HEK293 (cell line): Measurements from ENCODE around the gene REG1B.

Source experiments
- CTCF ChIA-PET: fragments of 350-600 bp; formaldehyde crosslinking; extraction: SDS; loops from one replicate; lab custom pipeline; 2021; ENCODE audit warnings: antibody characterized with exemption; lab: Yijun Ruan, JAX
- POLR2A ChIA-PET: fragments of 300-600 bp; formaldehyde crosslinking; extraction: SDS; loops from one replicate; lab custom pipeline; 2020; ENCODE audit warnings: antibody characterized with exemption, inconsistent platforms; lab: Yijun Ruan, JAX
- H3K27ac ChIP-seq: fragments of 200-500 bp; sonication (Bioruptor generic); 2 replicates; pipeline ENCODE4 v1.5.1; 2014; ENCODE audit warnings: low read depth, low read length, control low read depth, inconsistent platforms; ENCODE audit errors: extremely low read depth
- H3K36me3 ChIP-seq, 2 experiments: fragments of 200-500 bp in 1 of 2; sonication (Bioruptor generic) in 1 of 2; 1 replicate in 1 of 2; 2 replicates in 1 of 2; pipeline ENCODE4 v1.5.1; 2014 to 2017; ENCODE audit warnings: inconsistent platforms in 2 of 2, low read length in 2 of 2; ENCODE audit not compliant: control insufficient read depth in 2 of 2, insufficient read depth in 1 of 2
- H3K4me1 ChIP-seq: fragments of 200-500 bp; sonication (Bioruptor generic); 2 replicates; pipeline ENCODE4 v1.5.1; 2014; ENCODE audit warnings: mild to moderate bottlenecking, low read length, inconsistent platforms; ENCODE audit not compliant: control insufficient read depth, insufficient read depth
- H3K4me3 ChIP-seq: 2 replicates; pipeline ENCODE4 v1.5.1; 2011; ENCODE audit warnings: low read depth, mild to moderate bottlenecking, control low read depth, low read length, moderate library complexity
- H3K9me3 ChIP-seq: fragments of 200-500 bp; sonication (Bioruptor generic); 2 replicates; pipeline ENCODE4 v1.5.1; 2014; ENCODE audit warnings: low read depth, low read length, inconsistent platforms; ENCODE audit not compliant: control insufficient read depth, insufficient read depth
- PRDM1 ChIP-seq: fragments of 450-650 bp; formaldehyde crosslinking; IDR thresholded peaks from 2 replicates; pipeline ENCODE4; 2016; ENCODE audit warnings: missing biosample characterization, missing genetic modification characterization
- ZBTB1 ChIP-seq: fragments of 450-650 bp; formaldehyde crosslinking; IDR thresholded peaks from 2 replicates; pipeline ENCODE4 v1.5.1; 2016; ENCODE audit warnings: missing biosample characterization, missing genetic modification characterization
- ZEB2 ChIP-seq: fragments of 450-650 bp; formaldehyde crosslinking; IDR thresholded peaks from 2 replicates; pipeline ENCODE4 v1.5.1; 2016; ENCODE audit warnings: missing biosample characterization, missing genetic modification characterization
- ZFHX2 ChIP-seq: fragments of 450-650 bp; formaldehyde crosslinking; conservative IDR thresholded peaks from 2 replicates; pipeline ENCODE4 v1.5.1; 2016; ENCODE audit warnings: missing biosample characterization, missing genetic modification characterization
- ZFP69B ChIP-seq: fragments of 450-650 bp; formaldehyde crosslinking; IDR thresholded peaks from 2 replicates; pipeline ENCODE4 v1.5.1; 2016; ENCODE audit warnings: missing biosample characterization, missing genetic modification characterization
- ZNF184 ChIP-seq: fragments of 450-650 bp; IDR thresholded peaks from 2 replicates; pipeline ENCODE4 v1.5.1; 2018; ENCODE audit warnings: missing biosample characterization, mild to moderate bottlenecking, missing genetic modification characterization
- ZNF24 ChIP-seq: fragments of 450-650 bp; formaldehyde crosslinking; IDR thresholded peaks from 2 replicates; pipeline ENCODE4 v1.5.1; 2016; ENCODE audit warnings: missing biosample characterization, missing genetic modification characterization
- ZNF302 ChIP-seq: fragments of 450-650 bp; formaldehyde crosslinking; IDR thresholded peaks from 2 replicates; pipeline ENCODE4 v1.5.1; 2016; ENCODE audit warnings: missing biosample characterization, missing genetic modification characterization, low read depth
- ZNF391 ChIP-seq: fragments of 450-650 bp; formaldehyde crosslinking; IDR thresholded peaks from 2 replicates; pipeline ENCODE4 v1.5.1; 2016; ENCODE audit warnings: low read depth, missing biosample characterization, missing genetic modification characterization, borderline replicate concordance
- ZNF416 ChIP-seq: fragments of 450-650 bp; formaldehyde crosslinking; IDR thresholded peaks from 2 replicates; pipeline ENCODE4 v1.5.1; 2016; ENCODE audit warnings: missing biosample characterization, missing genetic modification characterization
- ZNF426 ChIP-seq: fragments of 450-650 bp; formaldehyde crosslinking; IDR thresholded peaks from 2 replicates; pipeline ENCODE4 v1.5.1; 2017; ENCODE audit warnings: missing biosample characterization, missing genetic modification characterization, mild to moderate bottlenecking, inconsistent platforms, moderate library complexity
- ZNF488 ChIP-seq: fragments of 450-650 bp; formaldehyde crosslinking; IDR thresholded peaks from 2 replicates; pipeline ENCODE4 v1.5.1; 2016; ENCODE audit warnings: missing biosample characterization, missing genetic modification characterization
- ZNF544 ChIP-seq: fragments of 450-650 bp; formaldehyde crosslinking; IDR thresholded peaks from 2 replicates; pipeline ENCODE4 v1.5.0; 2017; ENCODE audit warnings: missing biosample characterization, missing genetic modification characterization
- ZNF548 ChIP-seq: fragments of 450-650 bp; formaldehyde crosslinking; IDR thresholded peaks from 2 replicates; pipeline ENCODE4 v1.5.1; 2016; ENCODE audit warnings: missing biosample characterization, missing genetic modification characterization
- ZNF610 ChIP-seq: fragments of 450-650 bp; formaldehyde crosslinking; IDR thresholded peaks from 2 replicates; pipeline ENCODE4 v1.5.1; 2016; ENCODE audit warnings: missing biosample characterization, missing genetic modification characterization, borderline replicate concordance
- ZNF677 ChIP-seq: fragments of 450-650 bp; IDR thresholded peaks from 2 replicates; pipeline ENCODE4 v1.5.0; 2018; ENCODE audit warnings: missing biosample characterization, mild to moderate bottlenecking, missing genetic modification characterization, moderate library complexity
- ZNF830 ChIP-seq: fragments of 450-650 bp; IDR thresholded peaks from 2 replicates; pipeline ENCODE4 v1.5.0; 2018; ENCODE audit warnings: missing biosample characterization, missing genetic modification characterization, low read depth, mild to moderate bottlenecking, moderate library complexity
- TF ChIP-seq, protein P1 (sequence below): fragments of 450-650 bp; formaldehyde crosslinking; IDR thresholded peaks from 2 replicates; pipeline ENCODE4 v1.5.1; 2016; ENCODE audit warnings: missing biosample characterization, missing genetic modification characterization
- TF ChIP-seq, protein P2 (sequence below): fragments of 450-650 bp; formaldehyde crosslinking; IDR thresholded peaks from 2 replicates; pipeline ENCODE4 v1.5.1; 2016; ENCODE audit warnings: missing biosample characterization, missing genetic modification characterization, low read depth
- TF ChIP-seq, protein P3 (sequence below): fragments of 450-650 bp; formaldehyde crosslinking; IDR thresholded peaks from 2 replicates; pipeline ENCODE4 v1.5.1; 2016; ENCODE audit warnings: missing biosample characterization, missing genetic modification characterization

Gene REG1B

DNA sequence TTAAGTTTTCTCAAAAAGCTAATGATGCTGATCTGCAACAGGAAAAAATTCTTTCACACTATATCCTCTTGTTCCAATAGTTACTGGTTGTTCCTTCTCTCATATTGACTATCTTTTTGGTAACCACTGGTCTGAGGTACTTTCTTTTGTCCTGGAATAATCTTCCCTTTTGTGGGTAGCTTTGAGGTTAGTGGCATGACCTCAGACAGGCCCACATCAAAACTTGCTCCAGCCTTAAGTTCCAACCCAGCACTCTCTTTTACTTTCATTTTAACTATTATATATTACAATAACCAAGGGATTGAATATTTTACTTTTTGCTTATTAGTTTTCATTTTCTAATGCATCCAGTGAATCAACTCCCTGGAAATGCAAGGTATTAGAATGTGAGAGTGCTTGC, 42.0 kb upstream of the REG1B start:
- no peaks in the 10 kb centered on the region for H3K9me3 ChIP-seq
- no peak overlapping the region for H3K27ac ChIP-seq
- H3K4me1 ChIP-seq: no peaks in the 10 kb centered on the region
- H3K36me3 ChIP-seq: no peaks in the 10 kb centered on the region
- ChIA-PET CTCF (interaction anchor here (1.0 kb wide), 1 partner anchor 90 kb away, joined by 3 read pairs; no protein-coding TSS in a partner anchor), POLR2A (no interaction called here)
- TF ChIP-seq ZNF391 (tag by site-specific recombination): no peak
- TF ChIP-seq, protein P1, sequence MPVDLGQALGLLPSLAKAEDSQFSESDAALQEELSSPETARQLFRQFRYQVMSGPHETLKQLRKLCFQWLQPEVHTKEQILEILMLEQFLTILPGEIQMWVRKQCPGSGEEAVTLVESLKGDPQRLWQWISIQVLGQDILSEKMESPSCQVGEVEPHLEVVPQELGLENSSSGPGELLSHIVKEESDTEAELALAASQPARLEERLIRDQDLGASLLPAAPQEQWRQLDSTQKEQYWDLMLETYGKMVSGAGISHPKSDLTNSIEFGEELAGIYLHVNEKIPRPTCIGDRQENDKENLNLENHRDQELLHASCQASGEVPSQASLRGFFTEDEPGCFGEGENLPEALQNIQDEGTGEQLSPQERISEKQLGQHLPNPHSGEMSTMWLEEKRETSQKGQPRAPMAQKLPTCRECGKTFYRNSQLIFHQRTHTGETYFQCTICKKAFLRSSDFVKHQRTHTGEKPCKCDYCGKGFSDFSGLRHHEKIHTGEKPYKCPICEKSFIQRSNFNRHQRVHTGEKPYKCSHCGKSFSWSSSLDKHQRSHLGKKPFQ (tag by site-specific recombination): no peak
- no peak for TF ChIP-seq PRDM1 (tag by site-specific recombination)
- no peak for TF ChIP-seq ZNF184 (tag by site-specific recombination)
- TF ChIP-seq ZNF416 (tag by site-specific recombination): no peak
- TF ChIP-seq, protein P2, sequence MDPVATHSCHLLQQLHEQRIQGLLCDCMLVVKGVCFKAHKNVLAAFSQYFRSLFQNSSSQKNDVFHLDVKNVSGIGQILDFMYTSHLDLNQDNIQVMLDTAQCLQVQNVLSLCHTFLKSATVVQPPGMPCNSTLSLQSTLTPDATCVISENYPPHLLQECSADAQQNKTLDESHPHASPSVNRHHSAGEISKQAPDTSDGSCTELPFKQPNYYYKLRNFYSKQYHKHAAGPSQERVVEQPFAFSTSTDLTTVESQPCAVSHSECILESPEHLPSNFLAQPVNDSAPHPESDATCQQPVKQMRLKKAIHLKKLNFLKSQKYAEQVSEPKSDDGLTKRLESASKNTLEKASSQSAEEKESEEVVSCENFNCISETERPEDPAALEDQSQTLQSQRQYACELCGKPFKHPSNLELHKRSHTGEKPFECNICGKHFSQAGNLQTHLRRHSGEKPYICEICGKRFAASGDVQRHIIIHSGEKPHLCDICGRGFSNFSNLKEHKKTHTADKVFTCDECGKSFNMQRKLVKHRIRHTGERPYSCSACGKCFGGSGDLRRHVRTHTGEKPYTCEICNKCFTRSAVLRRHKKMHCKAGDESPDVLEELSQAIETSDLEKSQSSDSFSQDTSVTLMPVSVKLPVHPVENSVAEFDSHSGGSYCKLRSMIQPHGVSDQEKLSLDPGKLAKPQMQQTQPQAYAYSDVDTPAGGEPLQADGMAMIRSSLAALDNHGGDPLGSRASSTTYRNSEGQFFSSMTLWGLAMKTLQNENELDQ (tag by site-specific recombination): no peak
- no peak for TF ChIP-seq ZFHX2 (tag by site-specific recombination)
- TF ChIP-seq ZNF426 (tag by site-specific recombination): no peak
- TF ChIP-seq, protein P3, sequence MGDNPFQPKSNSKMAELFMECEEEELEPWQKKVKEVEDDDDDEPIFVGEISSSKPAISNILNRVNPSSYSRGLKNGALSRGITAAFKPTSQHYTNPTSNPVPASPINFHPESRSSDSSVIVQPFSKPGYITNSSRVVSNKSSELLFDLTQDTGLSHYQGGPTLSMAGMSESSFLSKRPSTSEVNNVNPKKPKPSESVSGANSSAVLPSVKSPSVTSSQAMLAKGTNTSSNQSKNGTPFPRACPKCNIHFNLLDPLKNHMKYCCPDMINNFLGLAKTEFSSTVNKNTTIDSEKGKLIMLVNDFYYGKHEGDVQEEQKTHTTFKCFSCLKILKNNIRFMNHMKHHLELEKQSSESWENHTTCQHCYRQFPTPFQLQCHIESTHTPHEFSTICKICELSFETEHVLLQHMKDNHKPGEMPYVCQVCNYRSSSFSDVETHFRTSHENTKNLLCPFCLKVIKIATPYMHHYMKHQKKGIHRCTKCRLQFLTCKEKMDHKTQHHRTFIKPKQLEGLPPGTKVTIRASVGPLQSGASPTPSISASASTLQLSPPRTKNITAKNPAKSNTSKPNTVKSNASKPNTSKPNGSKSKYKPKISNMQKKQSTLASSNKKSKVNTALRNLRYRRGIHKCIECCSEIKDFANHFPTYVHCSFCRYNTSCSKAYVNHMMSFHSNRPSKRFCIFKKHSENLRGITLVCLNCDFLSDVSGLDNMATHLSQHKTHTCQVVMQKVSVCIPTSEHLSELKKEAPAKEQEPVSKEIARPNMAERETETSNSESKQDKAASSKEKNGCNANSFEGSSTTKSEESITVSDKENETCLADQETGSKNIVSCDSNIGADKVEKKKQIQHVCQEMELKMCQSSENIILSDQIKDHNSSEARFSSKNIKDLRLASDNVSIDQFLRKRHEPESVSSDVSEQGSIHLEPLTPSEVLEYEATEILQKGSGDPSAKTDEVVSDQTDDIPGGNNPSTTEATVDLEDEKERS (tag by site-specific recombination): no peak
- TF ChIP-seq ZEB2 (tag by site-specific recombination): no peak
- no peak for TF ChIP-seq ZNF544 (tag by site-specific recombination)
- no peak for TF ChIP-seq ZBTB1 (tag by site-specific recombination)
- TF ChIP-seq ZNF610: no peak
- TF ChIP-seq ZNF24 (tag by site-specific recombination): no peak
- TF ChIP-seq ZNF488: no peak
- no peak for TF ChIP-seq ZNF302 (tag by site-specific recombination)
- no peak for TF ChIP-seq ZNF548 (tag by site-specific recombination)
- no peak overlapping the region for H3K4me3 ChIP-seq

DNA sequence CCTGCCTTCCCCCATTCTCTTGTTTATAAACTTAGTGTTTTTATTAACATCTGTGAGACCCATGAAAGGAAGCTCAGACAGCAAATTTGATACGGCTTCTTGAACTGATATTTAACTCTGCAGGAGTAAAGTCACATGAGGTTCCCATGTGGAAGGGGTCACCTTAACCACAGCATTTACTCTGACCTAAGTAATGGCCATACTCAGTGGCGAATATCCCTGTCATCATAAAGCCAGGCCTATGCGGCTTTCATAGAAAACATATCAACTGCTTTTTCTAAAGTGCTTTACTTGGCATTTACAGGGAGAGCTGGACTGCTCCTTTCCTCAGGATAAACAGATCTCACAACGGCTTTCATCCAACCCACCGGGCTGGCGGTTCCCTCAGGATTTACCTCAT, 41.5 kb upstream of the REG1B start:
- Histone ChIP-seq H3K9me3 (no peaks in the 10 kb centered on the region), H3K4me1 (no peaks in the 10 kb centered on the region), H3K36me3 (no peaks in the 10 kb centered on the region), H3K4me3 (no peak overlapping the region), H3K27ac (no peak overlapping the region)
- ChIA-PET CTCF (no interaction called here), POLR2A (no interaction called here)
- TF ChIP-seq ZNF677 (tag by site-specific recombination): no peak
- TF ChIP-seq ZNF302 (tag by site-specific recombination): no peak
- no peak for TF ChIP-seq ZNF830
- no peak for TF ChIP-seq ZFP69B (tag by site-specific recombination)
